GM21390 (cell line): Measurements from ENCODE around the gene POTEI.
"Not testable (repeated sequence)": the region's sequence is repeated elsewhere in the genome, so short reads cannot be mapped to it uniquely, and the experiment has no call there.

ENCODE experiments used
- ATAC-seq: cut with Tn5 transposase; IDR thresholded peaks from one replicate; pipeline ENCODE4 v1.9.1; 2021; ENCODE audit not compliant: unreplicated experiment

The POTEI gene

GRCh38 chr2:130509228-130509627 lies at the start of gene POTEI:
TSS of gene POTEI (minus strand) at chr2:130509328. CDS start at chr2:130509235, 93 bp downstream.
- not testable (repeated sequence) for ATAC-seq

- not testable (repeated sequence) for ATAC-seq
Observed at GRCh38 chr2:130556441-130556840, 47.3 kb upstream of the POTEI start.

GRCh38 chr2:130554178-130554577 lies 45.0 kb upstream of the POTEI start:
- ATAC-seq: not testable (repeated sequence)

GRCh38 chr2:130549475-130549874 lies 40.3 kb upstream of the POTEI start:
- not testable (repeated sequence) for ATAC-seq

- not testable (repeated sequence) for ATAC-seq
Observed at GRCh38 chr2:130548418-130548817, 39.3 kb upstream of the POTEI start.

GRCh38 chr2:130544978-130545377 lies 35.9 kb upstream of the POTEI start:
- ATAC-seq: not testable (repeated sequence)

- not testable (repeated sequence) for ATAC-seq
Observed at GRCh38 chr2:130543785-130544528, 34.8 kb upstream of the POTEI start.

GRCh38 chr2:130542789-130543188 lies 33.7 kb upstream of the POTEI start:
- ATAC-seq: not testable (repeated sequence)

- not testable (repeated sequence) for ATAC-seq
Observed at GRCh38 chr2:130538271-130538670, 29.1 kb upstream of the POTEI start.

- ATAC-seq: not testable (repeated sequence)
Observed at GRCh38 chr2:130536654-130537053, 27.5 kb upstream of the POTEI start.

GRCh38 chr2:130531672-130532071 lies 22.5 kb upstream of the POTEI start:
- ATAC-seq: not testable (repeated sequence)

- not testable (repeated sequence) for ATAC-seq
Observed at GRCh38 chr2:130531225-130531624, 22.1 kb upstream of the POTEI start.

GRCh38 chr2:130530212-130530611 lies 21.1 kb upstream of the POTEI start:
- not testable (repeated sequence) for ATAC-seq

GRCh38 chr2:130529545-130529944 lies 20.4 kb upstream of the POTEI start:
- not testable (repeated sequence) for ATAC-seq

- ATAC-seq: not testable (repeated sequence)
Observed at GRCh38 chr2:130527365-130527967, 18.3 kb upstream of the POTEI start.

- ATAC-seq: not testable (repeated sequence)
Observed at GRCh38 chr2:130522390-130522789, 13.3 kb upstream of the POTEI start.

- not testable (repeated sequence) for ATAC-seq
Observed at GRCh38 chr2:130520992-130521391, 11.9 kb upstream of the POTEI start, which contains the start of gene CFC1B. TSS of gene CFC1B (plus strand) at chr2:130521222. CDS start at chr2:130521485, 263 bp downstream.

GRCh38 chr2:130518516-130519106 lies 9.5 kb upstream of the POTEI start:
- ATAC-seq: not testable (repeated sequence)

GRCh38 chr2:130511747-130512451 lies 2.8 kb upstream of the POTEI start:
- not testable (repeated sequence) for ATAC-seq

GRCh38 chr2:130510807-130511746 lies 1.9 kb upstream of the POTEI start:
- not testable (repeated sequence) for ATAC-seq
